ENCODE data around the gene SAP30.

GRCh38 chr4:173403051-173403450 lies 32.3 kb downstream of the SAP30 start:
- no peak for TF ChIP-seq CTCF (IDR thresholded peaks at IDR 0.05)
- no peak for TF ChIP-seq ZFX (IDR thresholded peaks at IDR 0.05; ENCODE audit: borderline replicate concordance)

Measured in 22Rv1 (cell line).